Smooth muscle cell of bladder (primary cell): ENCODE results near the gene MFGE8. TPM values are rescaled to one million over a fixed set of nuclear protein-coding genes. Genes with fewer than 3 reads are reported as not detected.

ENCODE experiments used
- total RNA-seq: library from RNA; depleted of rRNA; stranded (reverse); fragments of >200 nt; gene quantifications from 2 replicates; pipeline ENCODE4 v1.2.3, GENCODE V29; 2014

MFGE8 gene
- 122 and 242 TPM in 2 replicates for total RNA-seq

GRCh38 chr15:88913017-88913849, at the start of gene MFGE8:
Gene MFGE8 (minus strand): TSS chr15:88913379. CDS start chr15:88913319, 60 bp downstream.

DNA sequence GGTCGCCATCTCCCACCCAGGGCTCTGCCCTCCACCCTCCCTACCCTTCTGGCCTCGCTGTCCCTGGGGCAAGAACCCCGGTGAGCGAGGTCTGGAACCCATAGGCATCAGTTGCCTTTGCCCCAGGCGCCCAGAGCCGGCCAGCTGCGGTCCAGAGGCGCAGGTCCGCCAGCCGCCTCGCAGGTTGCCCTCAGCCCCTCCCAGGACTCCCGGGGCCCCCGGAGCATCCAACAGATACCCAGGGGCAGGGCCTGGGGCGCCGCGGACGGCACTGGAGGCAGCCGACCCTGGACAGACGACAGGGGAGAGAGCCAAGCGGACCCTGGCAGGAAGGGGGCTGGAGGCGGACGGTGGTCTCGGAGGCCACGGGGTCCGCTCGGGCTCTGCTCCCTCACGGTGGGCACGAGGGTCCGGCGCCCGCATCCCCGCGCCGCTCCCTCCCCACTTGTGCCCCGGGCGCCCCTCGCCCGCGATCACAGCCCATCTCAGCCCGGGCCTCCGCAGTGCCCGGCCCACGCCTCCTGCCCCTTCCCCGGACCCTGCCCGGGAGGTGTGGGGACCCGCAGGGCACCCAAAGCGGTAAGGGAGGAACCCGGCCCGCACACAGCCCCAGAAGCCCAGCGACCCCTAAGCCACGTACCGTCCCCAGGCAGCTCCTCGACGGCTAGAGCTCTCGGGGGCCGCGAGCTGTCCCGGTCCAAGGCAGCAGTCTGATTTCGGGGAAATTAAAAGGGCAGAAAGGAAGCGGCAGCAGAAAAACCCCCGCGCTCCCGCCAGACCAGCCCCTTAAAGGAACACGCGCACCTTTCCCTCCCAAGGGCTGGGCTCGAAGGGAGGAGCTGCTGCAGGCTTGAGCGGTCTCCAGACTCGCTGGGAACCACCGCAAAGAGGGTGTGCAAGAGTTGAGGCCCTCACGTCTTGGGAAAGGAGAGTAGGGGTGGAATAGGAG, 18.1 kb downstream of the MFGE8 start, which contains the start of gene HAPLN3:
Gene HAPLN3 (minus strand): TSS at position 726 of the 949 bp plus-strand sequence. CDS start 8,246 bp downstream, outside the sequence.

Other genes starting within 250 kb of the MFGE8 start
- gene ACAN, start 109.9 kb downstream of the MFGE8 start, total RNA-seq: 0.28 and 0.92 TPM in 2 replicates
- 4.7 and 9.8 TPM in 2 replicates for gene HAPLN3, start 17.8 kb downstream of the MFGE8 start, total RNA-seq
- 26.7 and 35.7 TPM in 2 replicates for gene ABHD2, start 175.1 kb upstream of the MFGE8 start, total RNA-seq